A549 (cell line): ENCODE data around the gene APBB2. TPM values are rescaled to one million over a fixed set of nuclear protein-coding genes. Genes with fewer than 3 reads are reported as not detected.

Experiments used
- ATAC-seq, 2 experiments: fragments of 200-7000 bp in 1 of 2; fragments of >200 bp in 1 of 2; cut with Nextera tagmentation in 1 of 2; cut with Tn5 transposase in 1 of 2; 3 replicates each; pipeline versions ENCODE4 v1.8.0 to v1.9.1; 2018 to 2020; ENCODE audit warnings: mild to moderate bottlenecking in 1 of 2, moderate library complexity in 1 of 2
- CTCF ChIA-PET: fragments of 300-600 bp; sonication (Branson Sonifier 250); formaldehyde crosslinking; extraction: SDS; loops from one replicate; lab custom pipeline; 2021; ENCODE audit warnings: antibody characterized with exemption, inconsistent platforms; lab: Yijun Ruan, JAX
- POLR2A ChIA-PET: fragments of 350-600 bp; formaldehyde crosslinking; extraction: SDS; loops from one replicate; lab custom pipeline; 2021; ENCODE audit warnings: antibody characterized with exemption, inconsistent platforms; lab: Yijun Ruan, JAX
- DNase-seq, 2 experiments: peaks; one replicate each; pipeline versions ENCODE4 v3.0.0 to v3.0.0-alpha.2; 2011 to 2016; ENCODE audit warnings: low read depth in 1 of 2, low spot score in 1 of 2
- FAIRE-seq: peaks from 2 replicates; lab custom pipeline; 2011; peaks lifted over from hg19 to GRCh38; lab: Jason Lieb, UNC
- H3K27ac ChIP-seq, 2 experiments: fragments of >200 bp; sonication (Bioruptor Twin); formaldehyde crosslinking; 3 replicates each; pipeline ENCODE4 v1.5.1; 2016 to 2017
- H3K4me1 ChIP-seq: fragments of >200 bp; sonication (Bioruptor Twin); formaldehyde crosslinking; 3 replicates; pipeline ENCODE4 v1.6.1; 2016
- H3K4me2 ChIP-seq: fragments of >200 bp; sonication (Bioruptor Twin); formaldehyde crosslinking; 3 replicates; pipeline ENCODE4 v1.6.1; 2016
- H3K4me3 ChIP-seq: fragments of >200 bp; sonication (Bioruptor Twin); formaldehyde crosslinking; 3 replicates; pipeline ENCODE4 v1.5.1; 2016
- H3K9me3 ChIP-seq: fragments of >200 bp; sonication (Bioruptor Twin); formaldehyde crosslinking; 3 replicates; pipeline ENCODE4 v1.6.1; 2016
- CBX2 ChIP-seq: fragments of 200-600 bp; sonication (generic); IDR thresholded peaks from 2 replicates; pipeline ENCODE4 v1.6.1; 2016; ENCODE audit warnings: low read depth, mild to moderate bottlenecking, borderline replicate concordance
- CEBPB ChIP-seq, 2 experiments: fragments of >200 bp in 1 of 2; sonication (Bioruptor Twin) in 1 of 2; formaldehyde crosslinking in 1 of 2; IDR thresholded peaks; 2 replicates each; pipeline ENCODE4 v1.6.1; 2012 to 2016
- CHD2 ChIP-seq: fragments of 150-350 bp; IDR thresholded peaks from 2 replicates; pipeline ENCODE4 v1.6.1; 2014; ENCODE audit warnings: low read length; ENCODE audit not compliant: partially characterized antibody
- EHF ChIP-seq: fragments of 250-450 bp; sonication (Bioruptor Pico); IDR thresholded peaks from 2 replicates; pipeline ENCODE4 v1.5.0; 2020; ENCODE audit warnings: mild to moderate bottlenecking
- EHMT2 ChIP-seq: fragments of 200-600 bp; sonication (generic); IDR thresholded peaks from 2 replicates; pipeline ENCODE4 v1.6.1; 2016; ENCODE audit warnings: antibody characterized with exemption, low read depth, mild to moderate bottlenecking, moderate library complexity
- ESRRA ChIP-seq: fragments of 150-350 bp; IDR thresholded peaks from 2 replicates; pipeline ENCODE4 v1.6.1; 2014; ENCODE audit warnings: mild to moderate bottlenecking, low read length, borderline replicate concordance
- FOXS1 ChIP-seq: fragments of 250-450 bp; sonication (Bioruptor Pico); IDR thresholded peaks from 2 replicates; pipeline ENCODE4 v1.5.0; 2020; ENCODE audit warnings: mild to moderate bottlenecking, moderate library complexity
- HOXB5 ChIP-seq: fragments of 250-450 bp; sonication (Bioruptor Pico); IDR thresholded peaks from 2 replicates; pipeline ENCODE4 v1.5.0; 2020; ENCODE audit warnings: mild to moderate bottlenecking, moderate library complexity
- JUNB ChIP-seq: fragments of >200 bp; sonication (Bioruptor Twin); formaldehyde crosslinking; IDR thresholded peaks from 2 replicates; pipeline ENCODE4 v1.6.1; 2016
- KDM1A ChIP-seq: fragments of 200-600 bp; sonication (generic); IDR thresholded peaks from 2 replicates; pipeline ENCODE4 v1.6.1; 2016; ENCODE audit warnings: low read depth, mild to moderate bottlenecking
- MAFK ChIP-seq: fragments of 450-650 bp; IDR thresholded peaks from 2 replicates; pipeline ENCODE4 v1.6.1; 2014; ENCODE audit not compliant: partially characterized antibody
- MAZ ChIP-seq: fragments of 150-350 bp; IDR thresholded peaks from 2 replicates; pipeline ENCODE4 v1.6.1; 2014; ENCODE audit warnings: antibody characterized with exemption, low read depth, low read length, borderline replicate concordance
- MYC ChIP-seq: IDR thresholded peaks from 2 replicates; pipeline ENCODE4 v1.6.1; 2012; ENCODE audit warnings: mild to moderate bottlenecking, inconsistent platforms, low read length, improper control_type of control experiment, borderline replicate concordance
- NR3C1 ChIP-seq: fragments of >200 bp; sonication (Bioruptor Twin); formaldehyde crosslinking; IDR thresholded peaks from 3 replicates; pipeline ENCODE4 v1.6.1; 2017
- PHF8 ChIP-seq: fragments of 200-600 bp; sonication (generic); IDR thresholded peaks from 2 replicates; pipeline ENCODE4 v1.6.1; 2016; ENCODE audit warnings: low read depth, mild to moderate bottlenecking, antibody characterized with exemption, moderate library complexity, borderline replicate concordance
- POLR2A ChIP-seq: IDR thresholded peaks from 2 replicates; pipeline ENCODE4 v1.6.1; 2012; ENCODE audit warnings: mild to moderate bottlenecking, low read length
- POLR2AphosphoS2 ChIP-seq: conservative IDR thresholded peaks from 2 replicates; pipeline ENCODE4 v1.6.1; 2012; ENCODE audit warnings: low read length, improper control_type of control experiment, inconsistent platforms
- RARB ChIP-seq: fragments of 250-450 bp; sonication (Bioruptor Pico); IDR thresholded peaks from 2 replicates; pipeline ENCODE4 v1.8.0; 2021; ENCODE audit warnings: mild to moderate bottlenecking, moderate library complexity
- RCOR1 ChIP-seq: fragments of 150-350 bp; IDR thresholded peaks from 2 replicates; pipeline ENCODE4 v1.6.1; 2014; ENCODE audit warnings: antibody characterized with exemption, low read length, low read depth
- RNF2 ChIP-seq: fragments of 200-600 bp; sonication (generic); IDR thresholded peaks from 2 replicates; pipeline ENCODE4 v1.6.1; 2016; ENCODE audit warnings: low read depth, mild to moderate bottlenecking, antibody characterized with exemption, moderate library complexity, borderline replicate concordance
- SREBF2 ChIP-seq: fragments of 450-650 bp; IDR thresholded peaks from 2 replicates; pipeline ENCODE4 v1.6.1; 2014; ENCODE audit warnings: mild to moderate bottlenecking, moderate library complexity
- TFCP2L1 ChIP-seq: fragments of 250-450 bp; sonication (Bioruptor Pico); IDR thresholded peaks from 2 replicates; pipeline ENCODE4 v1.5.0; 2021; ENCODE audit warnings: mild to moderate bottlenecking
- TP53 ChIP-seq: fragments of 250-450 bp; sonication (Bioruptor Pico); IDR thresholded peaks from 2 replicates; pipeline ENCODE4 v1.5.0; 2021; ENCODE audit warnings: mild to moderate bottlenecking, moderate library complexity
- ZNF302 ChIP-seq: fragments of 250-450 bp; sonication (Bioruptor Pico); IDR thresholded peaks from 2 replicates; pipeline ENCODE4 v1.9.0; 2021; ENCODE audit warnings: inconsistent platforms, mild to moderate bottlenecking, moderate library complexity
- WGBS: methylation state at CpG from one replicate; pipeline ENCODE4 v1.1.6; 2017; ENCODE audit errors: missing lambda C conversion rate; 5-methylcytosine and 5-hydroxymethylcytosine counted together
- polyA plus RNA-seq, 4 experiments: library from polyadenylated mRNA; depleted of rRNA in 3 of 4; stranded (reverse); fragments of >200 nt; fragmentation: RNase III in 1 of 4; extraction: RNeasy Plus Mini Kit Qiagen cat#74134 plus additional on column Dnase treatment in 1 of 4; gene quantifications; 2 replicates in 3 of 4; 3 replicates in 1 of 4; pipeline ENCODE4 v1.2.3, GENCODE V29; 2011 to 2017
- TF ChIP-seq, protein P1 (sequence below): fragments of 450-650 bp; IDR thresholded peaks from 2 replicates; pipeline ENCODE4 v1.6.1; 2014; ENCODE audit warnings: antibody characterized with exemption
- TF ChIP-seq, protein P2 (sequence below): fragments of >200 bp; sonication (Bioruptor Twin); formaldehyde crosslinking; IDR thresholded peaks from 3 replicates; pipeline ENCODE4 v1.5.1; 2016
- TF ChIP-seq, protein P3 (sequence below): fragments of >200 bp; sonication (Bioruptor Twin); formaldehyde crosslinking; IDR thresholded peaks from 3 replicates; pipeline ENCODE4 v1.6.1; 2016
- TF ChIP-seq, protein P4 (sequence below): fragments of 250-450 bp; sonication (Bioruptor Pico); IDR thresholded peaks from 2 replicates; pipeline ENCODE4 v1.5.0; 2021; ENCODE audit warnings: mild to moderate bottlenecking, moderate library complexity, borderline replicate concordance
- TF ChIP-seq, protein P5 (sequence below): IDR thresholded peaks from 2 replicates; pipeline ENCODE4 v1.6.1; 2012

Gene APBB2
- polyA plus RNA-seq, 2 of the 4 experiments (the other 2 are of a cell fraction): 8.3 to 31.9 TPM

DNA sequence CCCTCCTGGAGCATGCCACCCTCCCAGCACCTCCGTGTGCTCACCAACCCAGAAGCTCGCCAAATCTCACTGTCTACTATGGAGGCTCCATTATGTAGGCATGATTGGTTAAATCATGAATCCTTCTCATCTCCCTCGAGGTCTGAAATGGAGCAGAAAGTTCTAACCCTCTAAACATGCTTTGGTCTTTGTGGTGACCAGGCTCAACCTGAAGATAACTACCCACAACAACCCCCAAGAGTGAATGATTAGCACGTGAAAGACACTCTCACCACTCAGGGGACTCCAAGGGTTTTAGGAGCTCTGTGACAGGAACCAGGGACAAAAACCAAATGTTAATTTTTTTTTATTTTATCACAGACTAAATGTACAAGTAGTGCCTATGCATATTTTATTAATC, 47.2 kb downstream of the APBB2 start:
- FAIRE-seq: no peak
- whole genome bisulfite sequencing: 92% methylated on average over 4 of the region's 4 CpGs
- no peak for TF ChIP-seq EHMT2
- TF ChIP-seq POLR2A: no peak
- TF ChIP-seq, protein P1, sequence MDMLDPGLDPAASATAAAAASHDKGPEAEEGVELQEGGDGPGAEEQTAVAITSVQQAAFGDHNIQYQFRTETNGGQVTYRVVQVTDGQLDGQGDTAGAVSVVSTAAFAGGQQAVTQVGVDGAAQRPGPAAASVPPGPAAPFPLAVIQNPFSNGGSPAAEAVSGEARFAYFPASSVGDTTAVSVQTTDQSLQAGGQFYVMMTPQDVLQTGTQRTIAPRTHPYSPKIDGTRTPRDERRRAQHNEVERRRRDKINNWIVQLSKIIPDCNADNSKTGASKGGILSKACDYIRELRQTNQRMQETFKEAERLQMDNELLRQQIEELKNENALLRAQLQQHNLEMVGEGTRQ: no peak
- TF ChIP-seq PHF8: no peak
- TF ChIP-seq, protein P2, sequence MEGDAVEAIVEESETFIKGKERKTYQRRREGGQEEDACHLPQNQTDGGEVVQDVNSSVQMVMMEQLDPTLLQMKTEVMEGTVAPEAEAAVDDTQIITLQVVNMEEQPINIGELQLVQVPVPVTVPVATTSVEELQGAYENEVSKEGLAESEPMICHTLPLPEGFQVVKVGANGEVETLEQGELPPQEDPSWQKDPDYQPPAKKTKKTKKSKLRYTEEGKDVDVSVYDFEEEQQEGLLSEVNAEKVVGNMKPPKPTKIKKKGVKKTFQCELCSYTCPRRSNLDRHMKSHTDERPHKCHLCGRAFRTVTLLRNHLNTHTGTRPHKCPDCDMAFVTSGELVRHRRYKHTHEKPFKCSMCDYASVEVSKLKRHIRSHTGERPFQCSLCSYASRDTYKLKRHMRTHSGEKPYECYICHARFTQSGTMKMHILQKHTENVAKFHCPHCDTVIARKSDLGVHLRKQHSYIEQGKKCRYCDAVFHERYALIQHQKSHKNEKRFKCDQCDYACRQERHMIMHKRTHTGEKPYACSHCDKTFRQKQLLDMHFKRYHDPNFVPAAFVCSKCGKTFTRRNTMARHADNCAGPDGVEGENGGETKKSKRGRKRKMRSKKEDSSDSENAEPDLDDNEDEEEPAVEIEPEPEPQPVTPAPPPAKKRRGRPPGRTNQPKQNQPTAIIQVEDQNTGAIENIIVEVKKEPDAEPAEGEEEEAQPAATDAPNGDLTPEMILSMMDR: no peak
- no peak for TF ChIP-seq RCOR1
- no peak for TF ChIP-seq EHF
- TF ChIP-seq CEBPB (IDR thresholded peaks at IDR 0.05): no peak
- TF ChIP-seq, all 56 proteins: peak for 0
- H3K9me3 ChIP-seq: no peaks in the 10 kb centered on the region
- ATAC-seq (no peak), DNase-seq (no peak)
- ChIA-PET CTCF (no interaction called here), POLR2A (no interaction called here)
- no peak overlapping the region for H3K27ac ChIP-seq
- H3K4me1 ChIP-seq: no peaks in the 10 kb centered on the region
- no peak overlapping the region for H3K4me3 ChIP-seq
- H3K4me2 ChIP-seq: no peak overlapping the region

DNA sequence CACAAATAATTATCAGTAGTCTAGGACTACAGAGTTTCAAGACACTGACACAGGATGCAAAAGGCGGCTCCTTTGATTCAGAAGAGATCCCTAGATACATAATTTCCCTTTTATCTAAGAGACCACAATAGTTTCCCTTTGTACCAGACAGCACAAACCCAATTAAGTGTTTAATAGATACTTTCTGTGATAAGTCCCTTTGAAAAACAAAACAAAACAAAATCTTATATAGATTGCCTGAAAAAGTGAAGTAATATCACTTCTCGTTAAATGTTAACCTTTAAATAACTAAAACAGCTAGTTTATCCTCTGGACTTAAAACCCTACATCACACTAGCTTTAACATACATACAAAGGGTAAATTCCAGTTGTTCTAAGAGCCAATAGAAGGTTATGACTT, 49.9 kb downstream of the APBB2 start:
- 88% methylated on average over 2 of the region's 2 CpGs for WGBS
- ATAC-seq (no peak), FAIRE-seq (no peak), DNase-seq (no peak)
- H3K4me2 ChIP-seq: no peak overlapping the region
- POLR2A ChIA-PET: no interaction called here
- H3K4me1 ChIP-seq: peaks cover 24% of the 10 kb centered on the region
- CTCF ChIA-PET: no interaction called here
- TF ChIP-seq, protein P3, sequence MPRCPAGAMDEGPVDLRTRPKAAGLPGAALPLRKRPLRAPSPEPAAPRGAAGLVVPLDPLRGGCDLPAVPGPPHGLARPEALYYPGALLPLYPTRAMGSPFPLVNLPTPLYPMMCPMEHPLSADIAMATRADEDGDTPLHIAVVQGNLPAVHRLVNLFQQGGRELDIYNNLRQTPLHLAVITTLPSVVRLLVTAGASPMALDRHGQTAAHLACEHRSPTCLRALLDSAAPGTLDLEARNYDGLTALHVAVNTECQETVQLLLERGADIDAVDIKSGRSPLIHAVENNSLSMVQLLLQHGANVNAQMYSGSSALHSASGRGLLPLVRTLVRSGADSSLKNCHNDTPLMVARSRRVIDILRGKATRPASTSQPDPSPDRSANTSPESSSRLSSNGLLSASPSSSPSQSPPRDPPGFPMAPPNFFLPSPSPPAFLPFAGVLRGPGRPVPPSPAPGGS: no peak
- no peak for TF ChIP-seq JUNB
- no peak for TF ChIP-seq POLR2AphosphoS2
- no peak for TF ChIP-seq TFCP2L1
- no peak for TF ChIP-seq RNF2
- TF ChIP-seq SREBF2: no peak
- TF ChIP-seq MAZ: no peak
- TF ChIP-seq FOXS1: no peak
- TF ChIP-seq MAFK: no peak
- no peak for TF ChIP-seq MYC
- TF ChIP-seq KDM1A: no peak
- no peak for TF ChIP-seq RCOR1
- no peak for TF ChIP-seq ESRRA
- H3K9me3 ChIP-seq: no peaks in the 10 kb centered on the region
- H3K27ac ChIP-seq: no peak overlapping the region
- H3K4me3 ChIP-seq: no peak overlapping the region

DNA sequence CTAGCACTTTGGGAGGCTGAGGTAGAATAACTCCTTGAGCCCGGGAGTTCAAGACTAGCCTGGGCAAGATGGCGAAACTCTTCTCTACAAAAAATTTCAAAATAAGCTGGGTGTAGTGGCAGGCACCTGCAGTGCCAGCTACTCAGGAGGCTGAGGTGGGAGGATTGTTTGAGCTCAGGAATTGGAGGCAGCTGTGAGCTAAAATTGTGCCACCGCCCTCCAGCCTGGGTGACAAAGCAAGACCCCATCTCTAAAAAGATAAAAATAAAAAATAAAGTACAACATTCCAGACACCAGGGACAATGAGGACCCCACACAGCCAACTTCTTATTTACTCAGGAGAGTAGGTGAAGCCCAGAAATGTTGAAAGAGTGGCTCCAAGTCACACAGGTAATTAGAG, 53.0 kb downstream of the APBB2 start:
- Histone ChIP-seq H3K4me3 (no peak overlapping the region), H3K9me3 (no peaks in the 10 kb centered on the region), H3K27ac (peak overlapping the region; percentile 77 to 81; a peak in 4 of 6 replicates), H3K4me1 (peaks cover 30% of the 10 kb centered on the region), H3K4me2 (no peak overlapping the region; the same call in 2 of the 3 replicates)
- DNase-seq (no peak), FAIRE-seq (no peak), ATAC-seq (no peak)
- ChIA-PET CTCF (no interaction called here), POLR2A (interaction anchor here (0.6 kb wide), 1 partner anchor 171 kb away, joined by 3 read pairs; no protein-coding TSS in a partner anchor)
- WGBS: 96% methylated on average over 3 of the region's 3 CpGs
- TF ChIP-seq TP53 (CRISPR knock-in tag) (no peak), ZNF302 (CRISPR knock-in tag) (no peak), SREBF2 (no peak), HOXB5 (CRISPR knock-in tag) (no peak), CHD2 (no peak), RARB (no peak), CBX2 (no peak), NR3C1 (no peak), KDM1A (no peak), EHMT2 (no peak), CEBPB (IDR thresholded peaks at IDR 0.05) (no peak)
- TF ChIP-seq, protein P4, sequence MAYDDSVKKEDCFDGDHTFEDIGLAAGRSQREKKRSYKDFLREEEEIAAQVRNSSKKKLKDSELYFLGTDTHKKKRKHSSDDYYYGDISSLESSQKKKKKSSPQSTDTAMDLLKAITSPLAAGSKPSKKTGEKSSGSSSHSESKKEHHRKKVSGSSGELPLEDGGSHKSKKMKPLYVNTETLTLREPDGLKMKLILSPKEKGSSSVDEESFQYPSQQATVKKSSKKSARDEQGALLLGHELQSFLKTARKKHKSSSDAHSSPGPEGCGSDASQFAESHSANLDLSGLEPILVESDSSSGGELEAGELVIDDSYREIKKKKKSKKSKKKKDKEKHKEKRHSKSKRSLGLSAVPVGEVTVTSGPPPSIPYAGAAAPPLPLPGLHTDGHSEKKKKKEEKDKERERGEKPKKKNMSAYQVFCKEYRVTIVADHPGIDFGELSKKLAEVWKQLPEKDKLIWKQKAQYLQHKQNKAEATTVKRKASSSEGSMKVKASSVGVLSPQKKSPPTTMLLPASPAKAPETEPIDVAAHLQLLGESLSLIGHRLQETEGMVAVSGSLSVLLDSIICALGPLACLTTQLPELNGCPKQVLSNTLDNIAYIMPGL (CRISPR knock-in tag): no peak
- TF ChIP-seq, protein P5, sequence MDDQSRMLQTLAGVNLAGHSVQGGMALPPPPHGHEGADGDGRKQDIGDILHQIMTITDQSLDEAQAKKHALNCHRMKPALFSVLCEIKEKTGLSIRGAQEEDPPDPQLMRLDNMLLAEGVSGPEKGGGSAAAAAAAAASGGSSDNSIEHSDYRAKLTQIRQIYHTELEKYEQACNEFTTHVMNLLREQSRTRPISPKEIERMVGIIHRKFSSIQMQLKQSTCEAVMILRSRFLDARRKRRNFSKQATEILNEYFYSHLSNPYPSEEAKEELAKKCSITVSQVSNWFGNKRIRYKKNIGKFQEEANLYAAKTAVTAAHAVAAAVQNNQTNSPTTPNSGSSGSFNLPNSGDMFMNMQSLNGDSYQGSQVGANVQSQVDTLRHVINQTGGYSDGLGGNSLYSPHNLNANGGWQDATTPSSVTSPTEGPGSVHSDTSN: no peak
